Activated CD4-positive, alpha-beta T cell treated with anti-CD3 and anti-CD28 coated beads, Interleukin-10, Interleukin-2, amounts not matched to agents 100 ng/mL and 50 ng/mL, durations not matched to agents 16 hours and 8 hours (primary cell): Measurements from ENCODE around the gene BLOC1S1.

Experiments
- DNase-seq: peaks from one replicate; pipeline ENCODE4 v3.0.0-alpha.2; 2020

BLOC1S1 gene

GRCh38 chr12:55695349-55695748 lies 20.5 kb upstream of the BLOC1S1 start:
- DNase-seq = no peak

- DNase-seq = no peak
These were observed 19.7 kb upstream of the BLOC1S1 start for GRCh38 chr12:55696141-55696540.

- no peak for DNase-seq
These were observed 18.9 kb upstream of the BLOC1S1 start for GRCh38 chr12:55696796-55697462.

GRCh38 chr12:55697686-55698085 lies 18.2 kb upstream of the BLOC1S1 start:
- no peak for DNase-seq

- DNase-seq = no peak
These were observed 17.4 kb upstream of the BLOC1S1 start for GRCh38 chr12:55698241-55698955.

GRCh38 chr12:55698965-55699364 lies 16.9 kb upstream of the BLOC1S1 start:
- DNase-seq = no peak

GRCh38 chr12:55699471-55700055 lies 16.3 kb upstream of the BLOC1S1 start:
- no peak for DNase-seq

- DNase-seq = no peak
These were observed 15.4 kb upstream of the BLOC1S1 start for GRCh38 chr12:55700255-55701018.

- DNase-seq = no peak
These were observed 13.0 kb upstream of the BLOC1S1 start for GRCh38 chr12:55702861-55703260.

GRCh38 chr12:55703288-55703687 lies 12.6 kb upstream of the BLOC1S1 start:
- DNase-seq = no peak

- no peak for DNase-seq
These were observed 11.7 kb upstream of the BLOC1S1 start for GRCh38 chr12:55703901-55704761.

- no peak for DNase-seq
These were observed 10.8 kb upstream of the BLOC1S1 start for GRCh38 chr12:55704824-55705718.

GRCh38 chr12:55705782-55706402 lies 10.0 kb upstream of the BLOC1S1 start:
- no peak for DNase-seq

- no peak for DNase-seq
These were observed 9.2 kb upstream of the BLOC1S1 start for GRCh38 chr12:55706568-55707218.

GRCh38 chr12:55707219-55707671 lies 8.6 kb upstream of the BLOC1S1 start:
- DNase-seq = no peak

GRCh38 chr12:55707841-55708694 lies 7.8 kb upstream of the BLOC1S1 start, which contains the start of gene ITGA7:
Gene ITGA7 (minus strand): TSS chr12:55707904. CDS start chr12:55707682, 222 bp downstream.
- peak; percentile 47 for DNase-seq

GRCh38 chr12:55708695-55709233 lies 7.1 kb upstream of the BLOC1S1 start:
- no peak for DNase-seq

- DNase-seq = no peak
These were observed 3.9 kb upstream of the BLOC1S1 start for GRCh38 chr12:55711786-55712553.
